Measurements from ENCODE around the gene MISP.

Gene MISP

DNA sequence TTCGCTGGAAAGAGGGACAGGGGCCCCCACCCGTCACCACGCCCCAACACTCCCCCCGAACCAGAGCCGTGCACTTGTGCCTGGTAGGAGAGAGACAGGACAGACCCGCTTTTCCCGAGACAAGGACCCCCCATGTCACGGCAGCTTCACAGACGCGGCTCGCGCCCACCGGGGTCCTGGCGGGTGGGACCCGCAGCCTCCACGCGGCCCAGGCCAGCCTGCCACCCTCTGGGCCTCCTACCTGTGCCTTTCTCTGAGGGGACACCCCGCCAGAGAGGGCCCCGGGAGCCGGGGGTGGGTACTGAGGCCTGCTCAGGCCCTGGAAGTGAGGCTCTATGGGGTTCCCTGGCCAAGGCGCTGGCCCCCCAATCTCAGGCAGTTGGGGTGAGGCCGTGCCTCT is 4.0 kb upstream of the MISP start:
- DNase-seq (ENCODE audit: low read depth in 2 of 2): no peak

DNA sequence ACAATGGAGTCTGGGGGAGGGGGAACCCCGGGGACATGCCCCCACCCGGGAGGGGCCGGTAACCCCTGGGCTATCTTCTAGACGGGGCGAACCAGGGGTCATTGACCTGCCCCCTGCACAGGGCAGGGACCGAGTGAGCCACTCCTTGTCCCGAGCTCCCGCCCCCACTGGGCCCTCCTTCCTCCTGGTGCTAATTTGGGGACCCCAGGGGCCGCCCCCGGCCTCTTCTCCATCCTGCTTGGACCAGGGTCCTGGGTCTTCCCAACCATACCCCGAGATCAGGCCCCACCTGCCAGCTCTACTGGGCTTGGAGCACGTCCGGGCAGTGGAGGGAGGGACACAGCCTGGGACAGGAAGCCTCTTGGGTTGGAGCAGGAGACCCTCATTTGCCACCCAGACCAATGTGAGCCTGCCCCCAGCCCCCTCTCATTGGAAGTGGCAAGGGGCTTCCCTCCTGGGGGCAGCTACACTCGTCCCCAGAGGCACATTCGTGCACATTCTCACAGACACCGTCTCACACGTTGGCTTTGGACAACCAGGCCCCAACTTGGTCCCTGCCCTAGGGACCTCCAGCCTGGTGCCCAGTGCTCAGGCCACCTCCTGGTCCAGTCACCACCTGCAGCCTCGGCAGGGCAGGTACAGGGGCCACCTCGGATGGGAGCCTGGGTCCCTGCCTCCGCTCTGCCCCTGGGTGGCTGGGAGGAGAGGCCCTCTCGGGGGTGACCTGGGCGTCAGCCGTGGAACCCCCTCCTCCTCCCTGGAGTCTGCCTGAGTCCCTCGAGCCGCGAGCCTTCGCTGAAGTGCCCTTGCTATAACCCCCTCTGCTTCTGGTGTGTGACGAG is 3.3 kb upstream of the MISP start:
- no peak for DNase-seq (ENCODE audit: low read depth in 2 of 2)

DNA sequence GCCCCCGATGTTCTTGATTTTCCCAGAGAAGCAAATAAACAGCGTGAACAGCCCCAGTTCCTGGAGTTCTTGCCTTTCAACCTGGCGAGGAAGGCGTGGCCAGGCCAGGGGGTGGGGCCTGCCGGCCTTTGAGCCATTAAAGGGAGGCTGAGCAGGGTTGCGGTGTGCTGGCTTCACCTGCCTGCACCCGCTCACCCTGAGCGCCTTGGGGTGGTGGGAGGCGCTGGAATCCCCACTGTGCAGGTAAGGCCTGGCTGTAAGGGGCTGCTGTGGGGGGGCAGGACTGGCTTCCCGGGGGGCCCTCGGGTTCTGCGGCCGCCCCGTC is 2.7 kb upstream of the MISP start:
- DNase-seq (ENCODE audit: low read depth in 2 of 2): no peak

DNA sequence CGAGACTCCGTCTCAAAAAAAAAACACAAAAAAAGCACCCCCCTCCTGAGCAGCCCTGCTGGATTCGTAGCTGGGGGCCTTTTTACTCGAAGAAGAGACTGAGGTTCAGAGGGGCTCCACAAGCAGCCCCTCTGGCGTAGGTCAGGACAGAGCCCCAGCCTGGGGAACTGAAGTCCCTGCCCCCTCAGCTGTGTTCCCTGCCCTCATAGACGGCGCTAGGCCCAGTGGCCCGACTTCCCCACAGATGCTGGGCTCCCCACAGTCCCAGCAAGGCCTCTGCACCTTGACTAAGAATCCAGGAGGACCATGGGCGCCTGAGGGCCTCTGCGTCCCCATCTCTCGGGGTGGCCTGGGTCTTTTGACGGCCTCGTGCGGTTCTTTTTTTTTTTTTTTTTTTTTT is 1.1 kb upstream of the MISP start:
- DNase-seq (ENCODE audit: low read depth in 2 of 2): no peak

DNA sequence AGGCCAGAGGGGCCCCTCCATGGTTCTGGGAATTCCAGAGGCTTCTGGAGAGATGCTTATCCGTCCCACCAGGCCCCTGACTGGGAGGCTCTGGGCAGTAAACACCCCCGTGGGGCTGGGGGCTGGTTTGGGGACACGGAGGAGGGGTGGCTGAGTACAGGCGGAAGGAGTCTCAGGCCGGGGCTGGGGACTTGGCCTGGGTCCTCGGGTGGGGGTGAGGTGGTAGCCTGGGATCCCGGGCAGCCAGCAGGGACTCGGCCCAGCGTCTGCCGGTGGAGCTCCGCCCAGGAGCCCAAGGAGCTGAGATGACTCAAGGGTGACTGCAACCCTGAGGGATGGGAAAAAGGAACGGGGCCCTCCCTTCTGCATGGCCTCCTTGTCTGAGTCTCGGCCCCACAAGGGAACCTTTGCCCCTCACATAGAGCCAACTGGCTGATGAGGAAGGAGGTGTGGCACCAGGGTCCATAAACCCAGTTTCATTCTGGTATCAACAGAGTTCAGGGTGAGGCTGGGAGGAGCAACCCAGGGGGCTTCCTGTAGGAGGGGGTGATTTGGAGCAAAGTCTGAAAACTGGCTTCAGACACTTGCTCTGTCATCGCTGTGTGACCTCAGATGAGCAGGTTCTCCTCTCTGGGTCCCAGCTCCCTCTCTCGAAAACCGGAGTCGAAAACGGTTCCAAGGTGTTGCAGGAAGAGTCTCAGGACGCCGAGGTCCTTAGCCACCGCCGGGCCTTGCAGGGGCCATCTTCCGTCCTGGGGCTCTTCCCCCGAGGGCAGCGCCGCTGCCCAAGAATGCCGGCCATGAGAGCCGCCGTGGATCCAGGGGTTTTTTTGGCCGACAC is 809 bp downstream of the MISP start:
- DNase-seq (ENCODE audit: low read depth in 2 of 2): no peak

DNA sequence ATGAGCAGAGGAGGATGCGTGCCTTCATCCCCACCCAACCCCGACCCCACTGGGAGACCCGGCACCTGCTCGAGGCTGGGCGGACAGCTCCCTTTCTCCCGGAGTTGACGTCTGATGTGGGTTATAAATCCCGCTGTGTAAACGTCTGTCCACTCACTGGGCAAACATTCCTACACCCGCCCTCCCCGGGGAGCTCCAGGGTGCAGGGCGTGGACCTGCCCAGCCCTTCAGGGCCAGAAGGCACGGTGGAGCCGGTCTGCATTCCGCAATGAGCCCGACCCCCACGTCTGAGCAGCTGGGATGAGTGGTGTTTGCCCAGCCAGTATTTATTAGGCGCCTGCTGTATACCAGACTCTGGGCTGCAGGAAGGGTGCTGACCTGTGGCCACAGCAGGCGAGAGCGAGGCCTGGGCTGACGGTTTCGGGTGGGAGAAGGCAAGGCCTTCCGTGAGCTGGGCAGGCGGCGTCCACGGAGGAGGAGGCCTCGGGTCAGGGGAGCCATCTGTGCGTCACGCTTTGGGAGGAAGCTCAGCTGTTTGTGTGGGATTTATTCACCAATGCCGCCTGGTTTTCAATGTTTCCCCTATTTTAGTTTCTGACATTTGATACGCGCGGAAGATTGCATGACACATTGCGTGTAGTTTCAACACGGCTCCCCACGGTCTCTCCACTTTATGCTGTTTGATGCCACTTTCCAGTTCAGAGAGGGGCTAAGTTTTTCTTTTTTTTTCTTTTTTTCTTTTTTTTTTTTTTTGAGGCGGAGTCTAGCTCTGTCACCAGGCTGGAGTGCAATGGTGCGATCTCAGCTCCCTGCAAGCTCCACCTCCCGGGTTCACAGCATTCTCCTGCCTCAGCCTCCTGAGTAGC is 2.0 kb downstream of the MISP start:
- no peak for DNase-seq (ENCODE audit: low read depth in 2 of 2)

DNA sequence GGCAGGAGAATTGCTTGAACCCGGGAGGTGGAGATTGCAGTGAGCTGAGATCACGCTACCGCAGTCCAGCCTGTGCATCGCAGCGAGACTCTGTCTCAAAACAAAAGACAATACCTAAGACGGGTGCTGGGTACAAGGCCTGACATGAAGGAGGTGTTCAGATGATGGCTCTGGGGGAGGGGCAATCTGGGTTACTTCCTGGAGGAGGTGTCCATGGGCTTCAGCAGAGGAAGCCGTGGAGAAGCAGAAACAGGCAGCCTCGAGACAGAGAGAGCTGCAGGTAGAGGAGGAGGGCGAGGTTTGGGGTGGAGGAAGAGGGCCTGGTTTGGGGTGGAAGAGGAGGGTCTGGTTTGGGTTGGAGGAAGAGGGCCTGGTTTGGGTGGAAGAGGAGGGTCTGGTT is 3.6 kb downstream of the MISP start:
- DNase-seq (ENCODE audit: low read depth in 2 of 2): no peak

DNA sequence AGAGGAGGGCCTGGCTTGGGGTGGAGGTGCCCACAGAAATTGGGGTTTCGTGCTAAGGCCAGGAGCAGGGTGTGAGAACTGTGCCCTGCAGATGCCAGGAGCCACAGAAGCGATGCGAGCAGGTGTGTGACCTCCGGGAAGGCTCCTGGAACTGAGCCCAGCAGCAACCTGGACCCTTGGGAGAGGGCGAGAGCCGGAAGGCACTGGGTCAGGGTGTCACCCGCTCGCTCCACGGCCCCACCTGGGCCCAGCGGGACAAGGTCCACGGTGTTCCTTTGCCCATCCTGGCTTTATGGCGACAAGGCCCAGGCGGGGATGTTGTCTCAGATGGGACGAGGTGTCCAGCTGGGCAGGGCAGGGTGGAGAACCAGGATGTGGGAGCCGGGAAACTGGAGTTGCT is 4.2 kb downstream of the MISP start:
- DNase-seq (ENCODE audit: low read depth in 2 of 2): no peak

DNA sequence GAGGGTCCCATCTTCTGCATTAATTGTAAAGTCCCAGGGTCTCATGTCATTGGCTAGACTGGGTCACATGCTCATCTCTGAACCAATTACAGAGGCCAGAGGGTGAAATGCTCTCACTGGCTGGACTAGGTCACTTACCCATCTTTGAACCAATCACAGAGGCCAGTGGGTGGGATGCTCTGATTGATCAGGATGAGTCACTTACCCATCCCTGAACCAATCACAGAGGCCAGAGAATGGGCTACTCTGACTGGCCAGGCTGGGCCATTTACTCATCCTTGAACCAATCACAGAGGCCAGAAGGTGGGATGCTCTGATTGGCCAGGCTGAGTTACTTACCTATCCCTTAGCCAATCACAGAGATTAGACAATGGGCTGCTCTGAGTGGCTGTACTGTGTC is 5.3 kb downstream of the MISP start:
- DNase-seq (ENCODE audit: low read depth in 2 of 2): no peak

DNA sequence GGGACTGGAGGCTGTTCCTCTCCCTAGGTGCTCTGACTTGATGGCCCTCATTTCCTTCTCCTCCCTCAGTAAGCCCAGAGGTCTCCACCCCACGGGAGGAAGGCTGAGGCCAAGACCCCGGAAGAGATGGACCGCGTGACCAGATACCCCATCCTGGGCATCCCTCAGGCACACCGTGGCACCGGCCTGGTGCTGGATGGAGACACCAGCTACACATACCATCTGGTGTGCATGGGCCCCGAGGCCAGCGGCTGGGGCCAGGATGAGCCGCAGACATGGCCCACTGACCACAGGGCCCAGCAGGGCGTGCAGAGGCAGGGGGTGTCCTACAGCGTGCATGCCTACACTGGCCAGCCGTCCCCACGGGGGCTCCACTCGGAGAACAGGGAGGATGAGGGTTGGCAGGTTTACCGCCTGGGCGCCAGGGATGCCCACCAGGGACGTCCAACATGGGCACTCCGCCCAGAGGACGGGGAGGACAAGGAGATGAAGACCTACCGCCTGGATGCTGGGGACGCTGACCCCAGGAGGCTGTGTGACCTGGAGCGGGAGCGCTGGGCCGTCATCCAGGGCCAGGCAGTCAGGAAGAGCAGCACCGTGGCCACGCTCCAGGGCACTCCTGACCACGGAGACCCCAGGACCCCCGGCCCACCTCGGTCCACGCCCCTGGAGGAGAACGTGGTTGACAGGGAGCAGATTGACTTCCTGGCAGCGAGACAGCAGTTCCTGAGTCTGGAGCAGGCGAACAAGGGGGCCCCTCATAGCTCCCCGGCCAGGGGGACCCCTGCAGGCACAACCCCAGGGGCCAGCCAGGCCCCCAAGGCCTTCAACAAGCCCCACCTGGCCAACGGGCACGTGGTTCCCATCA is 6.1 kb downstream of the MISP start:
- no peak for DNase-seq (ENCODE audit: low read depth in 2 of 2)

DNA sequence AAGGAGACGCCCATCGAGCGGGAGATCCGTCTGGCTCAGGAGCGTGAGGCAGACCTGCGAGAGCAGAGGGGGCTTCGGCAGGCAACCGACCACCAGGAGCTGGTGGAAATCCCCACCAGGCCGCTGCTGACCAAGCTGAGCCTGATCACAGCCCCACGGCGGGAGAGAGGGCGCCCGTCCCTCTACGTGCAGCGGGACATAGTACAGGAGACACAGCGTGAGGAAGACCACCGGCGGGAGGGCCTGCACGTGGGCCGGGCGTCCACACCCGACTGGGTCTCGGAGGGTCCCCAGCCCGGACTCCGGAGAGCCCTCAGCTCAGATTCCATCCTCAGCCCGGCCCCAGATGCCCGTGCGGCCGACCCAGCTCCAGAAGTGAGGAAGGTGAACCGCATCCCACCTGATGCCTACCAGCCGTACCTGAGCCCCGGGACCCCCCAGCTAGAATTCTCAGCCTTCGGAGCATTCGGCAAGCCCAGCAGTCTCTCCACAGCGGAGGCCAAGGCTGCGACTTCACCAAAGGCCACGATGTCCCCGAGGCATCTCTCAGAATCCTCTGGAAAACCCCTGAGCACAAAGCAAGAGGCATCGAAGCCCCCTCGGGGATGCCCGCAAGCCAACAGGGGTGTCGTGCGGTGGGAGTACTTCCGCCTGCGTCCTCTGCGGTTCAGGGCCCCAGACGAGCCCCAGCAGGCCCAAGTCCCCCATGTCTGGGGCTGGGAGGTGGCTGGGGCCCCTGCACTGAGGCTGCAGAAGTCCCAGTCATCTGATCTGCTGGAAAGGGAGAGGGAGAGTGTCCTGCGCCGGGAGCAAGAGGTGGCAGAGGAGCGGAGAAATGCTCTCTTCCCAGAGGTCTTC is 7.1 kb downstream of the MISP start:
- DNase-seq (ENCODE audit: low read depth in 2 of 2): no peak

DNA sequence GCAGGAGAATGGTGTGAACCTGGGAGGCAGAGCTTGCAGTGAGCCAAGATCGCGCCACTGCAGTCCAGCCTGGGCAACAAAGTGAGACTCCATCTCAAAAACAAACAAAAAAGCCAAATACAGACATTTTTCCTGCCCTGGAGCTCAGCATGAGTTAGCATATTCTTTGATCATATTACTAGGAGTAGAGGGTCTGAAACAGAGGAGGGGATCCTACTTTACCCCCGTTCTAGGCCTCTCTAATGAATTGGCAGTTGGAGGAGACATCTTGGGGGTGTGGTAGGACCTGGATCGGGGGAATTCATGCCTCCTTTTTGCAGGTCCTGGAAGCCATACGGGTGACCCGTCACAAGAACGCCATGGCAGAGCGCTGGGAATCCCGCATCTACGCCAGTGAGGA is 12.3 kb downstream of the MISP start:
- DNase-seq (ENCODE audit: low read depth in 2 of 2): no peak

DNA sequence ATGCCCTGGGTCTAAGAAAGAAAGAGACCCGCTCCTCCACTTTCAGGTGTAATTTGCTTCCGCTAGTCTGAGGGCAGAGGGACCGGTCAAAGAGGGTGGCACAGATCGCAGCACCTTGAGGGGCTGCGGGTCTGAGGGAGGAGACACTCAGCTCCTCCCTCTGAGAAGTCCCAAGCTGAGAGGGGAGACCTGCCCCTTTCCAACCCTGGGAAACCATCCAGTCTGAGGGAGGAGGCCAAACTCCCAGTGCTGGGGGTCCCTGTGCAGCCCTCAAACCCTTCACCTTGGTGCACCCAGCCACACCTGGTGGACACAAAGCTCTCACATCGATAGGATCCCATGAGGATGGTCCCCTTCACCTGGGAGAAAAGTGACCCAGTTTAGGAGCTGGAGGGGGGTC is 13.0 kb downstream of the MISP start:
- no peak for DNase-seq (ENCODE audit: low read depth in 2 of 2)

DNA sequence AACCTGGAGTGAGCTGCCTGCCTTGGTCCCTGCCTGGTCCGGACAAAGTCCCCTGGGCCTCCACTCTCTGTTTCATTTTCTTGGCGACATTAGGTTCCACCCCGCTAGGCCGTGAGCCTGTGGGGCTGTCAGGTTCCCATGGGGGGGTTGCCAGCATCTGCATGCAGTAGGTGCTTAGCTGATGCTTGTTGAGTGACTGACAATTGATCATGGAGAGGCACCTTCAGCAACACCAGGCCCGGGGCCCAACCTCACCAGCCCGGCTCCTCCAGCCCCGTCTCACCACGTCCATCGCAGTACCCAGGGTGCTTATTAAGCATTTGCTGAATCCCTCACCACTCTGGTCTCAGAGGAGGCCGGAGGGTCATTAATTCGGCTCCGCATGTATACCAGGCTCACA is 13.4 kb downstream of the MISP start:
- DNase-seq (ENCODE audit: low read depth in 2 of 2): no peak

DNA sequence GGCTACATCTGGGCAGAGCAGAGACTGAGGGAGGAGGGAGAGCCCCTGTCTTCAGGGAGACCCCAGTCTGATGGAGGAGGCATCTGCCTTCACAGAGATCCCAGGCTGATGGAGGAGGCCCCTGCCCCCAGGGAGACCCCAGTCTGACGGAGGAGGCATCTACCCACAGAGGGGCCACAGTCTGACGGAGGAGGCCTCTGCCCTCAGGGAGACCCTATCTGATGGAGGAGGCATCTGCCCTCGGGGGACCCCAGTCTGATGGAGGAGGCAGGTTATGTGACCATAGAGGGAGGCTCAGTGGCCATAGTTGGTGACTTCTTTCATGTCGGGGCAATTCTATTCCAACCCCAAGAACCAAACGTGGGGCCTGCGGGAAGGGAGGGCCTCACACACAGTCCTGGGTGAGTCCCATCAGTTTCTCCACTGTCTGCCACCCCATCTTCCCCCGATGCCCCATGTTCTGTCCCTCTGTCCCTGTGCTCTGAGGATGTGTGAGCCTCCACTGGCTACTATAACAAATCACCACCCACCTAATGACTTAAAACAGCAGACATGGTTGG is 14.3 kb downstream of the MISP start:
- no peak for DNase-seq (ENCODE audit: low read depth in 2 of 2)

DNA sequence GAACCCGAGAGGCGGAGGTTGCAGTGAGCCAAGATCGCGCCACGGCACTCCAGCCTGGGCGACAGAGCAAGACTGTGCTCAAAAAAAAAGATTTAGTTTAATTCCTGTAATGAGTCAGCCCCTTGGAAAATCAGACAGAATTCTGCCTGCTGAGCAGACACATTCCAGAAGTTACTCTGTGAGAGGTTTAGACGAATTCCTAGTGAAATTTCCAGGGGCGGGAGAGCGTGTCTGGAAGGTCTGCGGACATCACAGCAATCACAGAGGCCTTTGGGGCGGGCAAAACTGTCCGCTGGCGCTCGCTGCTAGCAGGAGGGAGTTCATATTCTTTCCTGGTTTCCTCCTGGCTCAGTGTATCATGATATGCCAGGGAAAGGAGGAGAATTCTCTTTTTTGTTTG is 17.5 kb downstream of the MISP start:
- no peak for DNase-seq (ENCODE audit: low read depth in 2 of 2)

DNA sequence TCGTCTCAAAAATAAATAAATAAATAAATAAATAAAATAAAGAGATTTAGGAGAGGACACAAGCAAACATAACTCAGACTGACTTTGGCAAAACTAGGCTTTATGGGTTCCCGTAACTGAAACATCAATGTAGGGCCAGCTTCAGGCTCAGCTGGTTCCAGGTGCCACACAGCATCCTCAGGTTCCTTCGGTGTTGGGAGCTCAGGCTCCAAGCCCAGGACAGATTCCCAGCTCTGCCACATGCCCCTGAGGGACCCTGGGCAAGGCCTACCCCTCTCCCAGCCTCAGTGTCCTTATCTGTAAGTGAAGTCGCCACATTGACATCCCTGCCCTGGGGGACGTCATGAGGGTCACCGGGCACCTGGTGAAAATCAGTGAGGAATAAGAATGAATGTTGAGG is 18.7 kb downstream of the MISP start:
- DNase-seq (ENCODE audit: low read depth in 2 of 2): no peak

DNA sequence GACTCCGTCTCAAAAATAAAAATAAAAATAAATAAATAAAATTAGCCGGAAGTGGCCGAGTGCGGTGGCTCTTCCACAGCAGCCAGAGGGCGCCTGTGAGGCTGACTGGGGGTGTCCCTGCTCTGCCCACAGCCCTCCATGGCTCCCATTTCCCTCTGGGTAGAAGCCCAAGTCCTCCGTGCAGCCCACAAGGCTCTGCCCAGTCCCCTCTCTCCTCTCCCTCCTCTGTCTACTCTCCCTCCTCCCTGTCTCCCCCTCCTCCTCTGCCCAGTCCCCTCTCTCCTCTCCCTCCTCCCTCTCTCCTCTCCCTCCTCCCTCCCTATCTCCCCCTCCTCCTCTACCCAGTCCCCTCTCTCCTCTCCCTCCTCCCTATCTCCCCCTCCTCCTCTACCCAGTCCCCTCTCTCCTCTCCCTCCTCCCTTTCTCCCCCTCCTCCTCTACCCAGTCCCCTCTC is 20.4 kb downstream of the MISP start:
- no peak for DNase-seq (ENCODE audit: low read depth in 2 of 2)

DNA sequence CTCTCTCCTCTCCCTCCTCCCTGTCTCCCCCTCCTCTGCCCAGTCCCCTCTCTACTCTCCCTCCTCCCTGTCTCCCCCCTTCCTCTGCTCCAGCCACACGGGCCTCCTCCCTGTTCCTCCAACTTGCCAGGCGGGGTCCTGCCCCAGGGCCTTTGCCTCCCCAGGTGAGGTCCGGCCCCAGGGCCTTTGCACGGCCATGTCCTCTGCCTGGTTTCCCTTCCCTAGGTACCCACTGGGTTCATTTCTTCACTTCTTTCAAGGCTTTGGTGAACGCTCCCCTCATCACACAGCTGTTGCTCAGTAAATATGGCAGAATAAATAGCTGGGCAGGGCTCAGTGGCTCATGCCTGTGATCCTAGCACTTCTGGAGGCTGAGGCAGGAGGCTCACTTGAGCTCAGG is 21.2 kb downstream of the MISP start:
- DNase-seq (ENCODE audit: low read depth in 2 of 2): no peak

All from stimulated activated CD8-positive, alpha-beta memory T cell treated with anti-CD3 and anti-CD28 coated beads, Interleukin-2, amount 100 ng/mL, for 1 hour (primary cell).